ENCODE data around the gene ALDH2.

The ALDH2 gene

DNA sequence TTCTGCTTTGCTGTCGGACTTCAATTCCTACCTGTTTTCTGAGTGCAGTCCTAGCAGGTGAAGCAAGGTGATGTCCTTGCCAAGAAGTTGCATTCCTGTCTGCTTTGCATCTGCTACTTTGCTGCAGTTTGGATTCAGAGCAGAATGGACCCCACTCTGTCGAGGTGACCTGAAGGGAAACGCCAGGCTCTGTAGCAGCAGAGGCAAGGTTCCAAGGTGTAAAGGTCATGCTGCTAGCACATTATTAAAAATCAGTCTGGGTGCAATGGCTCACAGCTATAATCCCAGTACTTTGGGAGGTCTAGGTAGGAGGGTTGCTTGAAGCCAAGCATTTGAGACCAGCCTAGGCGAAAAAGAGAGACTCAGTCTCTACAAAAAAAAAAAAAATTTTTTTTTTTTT is 17.3 kb upstream of the ALDH2 start:
- H3K4me3 ChIP-seq (ENCODE audit: low read depth, low read length, poor library complexity, severe bottlenecking), result no peak overlapping the region
- H3K27me3 ChIP-seq (ENCODE audit: insufficient read depth, low read length), result no peaks in the 10 kb centered on the region

DNA sequence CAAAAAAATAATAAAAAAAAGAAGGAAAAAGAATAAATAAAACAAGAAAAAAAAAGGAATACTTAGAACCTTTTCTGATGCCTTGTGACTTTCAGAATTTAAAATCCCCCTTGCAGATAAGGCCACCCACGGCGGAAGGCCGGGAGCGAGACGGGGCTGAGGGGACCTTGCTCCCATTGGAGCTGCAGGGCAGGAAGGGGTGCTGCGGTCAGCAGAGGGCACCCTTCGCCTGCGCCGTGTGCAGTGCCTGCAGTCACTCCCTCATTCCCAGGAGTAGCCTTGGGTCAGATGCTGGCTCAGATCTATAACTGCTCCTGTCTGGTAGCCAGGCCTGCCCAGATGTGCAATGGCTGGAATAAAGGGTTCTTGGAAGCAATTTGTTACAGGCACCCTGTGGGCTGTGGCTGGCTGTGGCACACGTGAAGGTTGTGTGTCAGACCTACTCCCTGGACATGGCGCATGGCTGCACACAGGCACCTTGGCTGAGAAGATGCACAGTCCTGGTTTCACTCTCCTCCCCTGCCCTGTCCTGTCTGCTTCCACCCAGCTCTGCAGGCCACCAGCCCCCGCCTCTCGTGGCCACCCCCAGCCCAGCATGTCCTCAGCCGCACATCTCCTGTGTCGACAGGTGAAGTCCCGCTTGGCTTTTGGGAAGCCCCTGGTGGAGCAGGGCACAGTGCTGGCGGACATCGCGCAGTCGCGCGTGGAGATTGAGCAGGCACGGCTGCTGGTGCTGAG is 13.4 kb upstream of the ALDH2 start:
- Histone ChIP-seq H3K36me3 (ENCODE audit: insufficient read depth, low read length) (no peaks in the 10 kb centered on the region), H3K4me1 (ENCODE audit: insufficient read depth, low read length, severe bottlenecking) (peaks cover 11% of the 10 kb centered on the region), H3K4me3 (ENCODE audit: low read depth, low read length, poor library complexity, severe bottlenecking) (no peak overlapping the region), H3K9me2 (ENCODE audit: low read depth, low read length) (no peaks in the 10 kb centered on the region), H3K4me2 (ENCODE audit: low read length) (no peak overlapping the region), H3K9me3 (ENCODE audit: low read length) (no peaks in the 10 kb centered on the region), H3K9ac (ENCODE audit: low read length) (no peak overlapping the region), H2AFZ (ENCODE audit: low read length) (no peak overlapping the region), H4K20me1 (ENCODE audit: insufficient read depth, low read length) (no peaks in the 10 kb centered on the region), H3K79me2 (ENCODE audit: insufficient read depth, low read length) (no peaks in the 10 kb centered on the region), H3F3A (ENCODE audit: insufficient read depth, low read length) (no peaks in the 10 kb centered on the region), H3K27ac (ENCODE audit: low read depth, low read length, poor library complexity, severe bottlenecking) (no peak overlapping the region), H3K27me3 (ENCODE audit: insufficient read depth, low read length) (no peaks in the 10 kb centered on the region)
- no peak for TF ChIP-seq EZH2 (IDR thresholded peaks at IDR 0.05; ENCODE audit: borderline replicate concordance, low read length)
- TF ChIP-seq, protein P1, sequence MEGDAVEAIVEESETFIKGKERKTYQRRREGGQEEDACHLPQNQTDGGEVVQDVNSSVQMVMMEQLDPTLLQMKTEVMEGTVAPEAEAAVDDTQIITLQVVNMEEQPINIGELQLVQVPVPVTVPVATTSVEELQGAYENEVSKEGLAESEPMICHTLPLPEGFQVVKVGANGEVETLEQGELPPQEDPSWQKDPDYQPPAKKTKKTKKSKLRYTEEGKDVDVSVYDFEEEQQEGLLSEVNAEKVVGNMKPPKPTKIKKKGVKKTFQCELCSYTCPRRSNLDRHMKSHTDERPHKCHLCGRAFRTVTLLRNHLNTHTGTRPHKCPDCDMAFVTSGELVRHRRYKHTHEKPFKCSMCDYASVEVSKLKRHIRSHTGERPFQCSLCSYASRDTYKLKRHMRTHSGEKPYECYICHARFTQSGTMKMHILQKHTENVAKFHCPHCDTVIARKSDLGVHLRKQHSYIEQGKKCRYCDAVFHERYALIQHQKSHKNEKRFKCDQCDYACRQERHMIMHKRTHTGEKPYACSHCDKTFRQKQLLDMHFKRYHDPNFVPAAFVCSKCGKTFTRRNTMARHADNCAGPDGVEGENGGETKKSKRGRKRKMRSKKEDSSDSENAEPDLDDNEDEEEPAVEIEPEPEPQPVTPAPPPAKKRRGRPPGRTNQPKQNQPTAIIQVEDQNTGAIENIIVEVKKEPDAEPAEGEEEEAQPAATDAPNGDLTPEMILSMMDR (IDR thresholded peaks at IDR 0.05; ENCODE audit: low read length), result peak; percentile 57

More for the DNA sequence above, 17.3 kb upstream of the ALDH2 start:
- H3K9me3 ChIP-seq (ENCODE audit: low read length), result no peaks in the 10 kb centered on the region
- H2AFZ ChIP-seq (ENCODE audit: low read length), result no peak overlapping the region
- H3K9ac ChIP-seq (ENCODE audit: low read length), result no peak overlapping the region
- no peaks in the 10 kb centered on the region for H4K20me1 ChIP-seq (ENCODE audit: insufficient read depth, low read length)
- no peaks in the 10 kb centered on the region for H3K36me3 ChIP-seq (ENCODE audit: insufficient read depth, low read length)
- no peaks in the 10 kb centered on the region for H3K9me2 ChIP-seq (ENCODE audit: low read depth, low read length)
- no peak overlapping the region for H3K27ac ChIP-seq (ENCODE audit: low read depth, low read length, poor library complexity, severe bottlenecking)
- no peaks in the 10 kb centered on the region for H3F3A ChIP-seq (ENCODE audit: insufficient read depth, low read length)
- no peaks in the 10 kb centered on the region for H3K79me2 ChIP-seq (ENCODE audit: insufficient read depth, low read length)
- TF ChIP-seq, protein P1 (IDR thresholded peaks at IDR 0.05; ENCODE audit: low read length), result no peak
- TF ChIP-seq EZH2 (IDR thresholded peaks at IDR 0.05; ENCODE audit: borderline replicate concordance, low read length), result no peak
- H3K4me1 ChIP-seq (ENCODE audit: insufficient read depth, low read length, severe bottlenecking), result no peaks in the 10 kb centered on the region
- H3K4me2 ChIP-seq (ENCODE audit: low read length), result no peak overlapping the region

DNA sequence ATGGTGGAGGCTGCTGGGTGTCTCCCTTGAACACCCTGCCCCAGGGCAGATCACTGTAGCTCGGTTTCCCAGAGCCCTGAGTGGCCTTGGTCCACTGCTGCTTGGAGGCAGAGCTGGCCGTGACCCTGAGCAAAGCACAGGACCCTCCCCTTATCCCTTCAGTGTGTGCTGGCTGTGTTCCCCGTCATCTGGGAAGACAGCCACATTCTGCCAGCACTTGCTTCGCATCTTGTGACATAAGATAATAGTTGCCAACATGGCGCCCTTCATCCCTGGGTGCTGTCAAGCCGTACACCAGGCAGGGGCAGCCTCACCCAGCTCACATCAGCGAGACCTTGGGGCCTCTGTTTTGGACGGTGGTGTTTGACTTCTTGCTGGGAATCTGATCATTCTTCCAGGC is 12.1 kb upstream of the ALDH2 start:
- Histone ChIP-seq H3K4me2 (ENCODE audit: low read length) (no peak overlapping the region), H3K4me1 (ENCODE audit: insufficient read depth, low read length, severe bottlenecking) (peaks cover 12% of the 10 kb centered on the region), H3K79me2 (ENCODE audit: insufficient read depth, low read length) (no peaks in the 10 kb centered on the region), H2AFZ (ENCODE audit: low read length) (no peak overlapping the region), H3K36me3 (ENCODE audit: insufficient read depth, low read length) (no peaks in the 10 kb centered on the region), H4K20me1 (ENCODE audit: insufficient read depth, low read length) (no peaks in the 10 kb centered on the region), H3F3A (ENCODE audit: insufficient read depth, low read length) (no peaks in the 10 kb centered on the region), H3K4me3 (ENCODE audit: low read depth, low read length, poor library complexity, severe bottlenecking) (no peak overlapping the region), H3K27me3 (ENCODE audit: insufficient read depth, low read length) (no peaks in the 10 kb centered on the region), H3K27ac (ENCODE audit: low read depth, low read length, poor library complexity, severe bottlenecking) (no peak overlapping the region), H3K9ac (ENCODE audit: low read length) (no peak overlapping the region), H3K9me3 (ENCODE audit: low read length) (no peaks in the 10 kb centered on the region), H3K9me2 (ENCODE audit: low read depth, low read length) (no peaks in the 10 kb centered on the region)
- TF ChIP-seq EZH2 (IDR thresholded peaks at IDR 0.05; ENCODE audit: borderline replicate concordance, low read length), result no peak
- TF ChIP-seq, protein P1 (IDR thresholded peaks at IDR 0.05; ENCODE audit: low read length), result no peak
